Measurements from ENCODE around the gene DHCR7.

The DHCR7 gene

GRCh38 chr11:71388637-71389235 is 59.5 kb downstream of the DHCR7 start:
- Mint-ChIP-seq H3K4me3 (no peak overlapping the region), H3K27me3 (peaks cover 20 to 27% of the 10 kb centered on the region in 2 donors), H3K4me1 (peaks cover 37 to 63% of the 10 kb centered on the region in 2 donors), H3K9me3 (peaks cover 10 to 15% of the 10 kb centered on the region in 2 donors), H3K27ac (no peak overlapping the region), H3K36me3 (peaks cover 13 to 14% of the 10 kb centered on the region in 2 donors)
- ATAC-seq (replicated peaks) = peak; percentile 63 to 66
- DNase-seq = no peak

GRCh38 chr11:71387784-71388636 is 60.2 kb downstream of the DHCR7 start:
- peaks cover 41 to 70% of the 10 kb centered on the region in 2 donors for H3K4me1 Mint-ChIP-seq
- peaks cover 13 to 14% of the 10 kb centered on the region in 2 donors for H3K36me3 Mint-ChIP-seq
- peaks cover 6 to 13% of the 10 kb centered on the region in 2 donors for H3K9me3 Mint-ChIP-seq
- DNase-seq = no peak
- no peak overlapping the region for H3K4me3 Mint-ChIP-seq
- ATAC-seq (replicated peaks) = no peak
- peak overlapping the region; percentile 73 for H3K27ac Mint-ChIP-seq
- peaks cover 20 to 27% of the 10 kb centered on the region in 2 donors for H3K27me3 Mint-ChIP-seq

GRCh38 chr11:71387200-71387599 is 61.0 kb downstream of the DHCR7 start:
- H3K4me3 Mint-ChIP-seq = peak overlapping the region in 1 of 2 donors; percentile 10
- H3K27me3 Mint-ChIP-seq = peaks cover 20 to 25% of the 10 kb centered on the region in 2 donors
- DNase-seq (no peak), ATAC-seq (replicated peaks) (peak in 1 of 2 donors; percentile 34)
- peaks cover 45 to 75% of the 10 kb centered on the region in 2 donors for H3K4me1 Mint-ChIP-seq
- H3K9me3 Mint-ChIP-seq = peaks cover 6 to 16% of the 10 kb centered on the region in 2 donors
- H3K27ac Mint-ChIP-seq = peak overlapping the region; percentile 52
- peaks cover 13 to 17% of the 10 kb centered on the region in 2 donors for H3K36me3 Mint-ChIP-seq

- peaks cover 20 to 22% of the 10 kb centered on the region in 2 donors for H3K27me3 Mint-ChIP-seq
- peaks cover 13 to 23% of the 10 kb centered on the region in 2 donors for H3K36me3 Mint-ChIP-seq
- no peak overlapping the region for H3K4me3 Mint-ChIP-seq
- H3K9me3 Mint-ChIP-seq = peaks cover 13 to 19% of the 10 kb centered on the region in 2 donors
- no peak overlapping the region for H3K27ac Mint-ChIP-seq
- peaks cover 53 to 78% of the 10 kb centered on the region in 2 donors for H3K4me1 Mint-ChIP-seq
- no peak for ATAC-seq (replicated peaks)
- no peak for DNase-seq
Observed at GRCh38 chr11:71386202-71386601, 62.0 kb downstream of the DHCR7 start.

GRCh38 chr11:71385091-71385490 is 63.1 kb downstream of the DHCR7 start:
- no peak overlapping the region for H3K4me3 Mint-ChIP-seq
- H3K27me3 Mint-ChIP-seq = peaks cover 20 to 22% of the 10 kb centered on the region in 2 donors
- peaks cover 13 to 23% of the 10 kb centered on the region in 2 donors for H3K36me3 Mint-ChIP-seq
- peaks cover 18 to 24% of the 10 kb centered on the region in 2 donors for H3K9me3 Mint-ChIP-seq
- DNase-seq = no peak
- ATAC-seq (replicated peaks) = no peak
- H3K4me1 Mint-ChIP-seq = peaks cover 55 to 75% of the 10 kb centered on the region in 2 donors
- H3K27ac Mint-ChIP-seq = no peak overlapping the region

GRCh38 chr11:71384561-71384960 is 63.6 kb downstream of the DHCR7 start:
- Mint-ChIP-seq H3K36me3 (peaks cover 13 to 23% of the 10 kb centered on the region in 2 donors), H3K9me3 (peaks cover 18 to 24% of the 10 kb centered on the region in 2 donors), H3K27me3 (peaks cover 20 to 22% of the 10 kb centered on the region in 2 donors), H3K4me1 (peaks cover 57 to 72% of the 10 kb centered on the region in 2 donors), H3K4me3 (no peak overlapping the region), H3K27ac (no peak overlapping the region)
- ATAC-seq (replicated peaks) = no peak
- DNase-seq = no peak

All from stimulated activated naive B cell treated with anti-CD40 and anti-IgM and Interleukin-4, amounts not matched to agents 10 μg/mL and 1 μg/mL and 100 μg/mL, for 72 hours (primary cell).